ENCODE results near the gene SLC37A3. TPM values are rescaled to one million over a fixed set of nuclear protein-coding genes. Genes with fewer than 3 reads are reported as not detected.

The SLC37A3 gene
- total RNA-seq, 4 donors from 2014 or later = 35.2 to 87.2 (median 52.7) TPM

GRCh38 chr7:140439359-140439758 is 41.0 kb upstream of the SLC37A3 start:
- 72 to 88% methylated on average over 2 of the region's 3 CpGs for WGBS, 2 donors (ENCODE audit: low coverage in 1 of 2)
- H3K36me3 ChIP-seq = no peaks in the 10 kb centered on the region
- TF ChIP-seq POLR2A (IDR thresholded peaks at IDR 0.05) (no peak), EP300 (IDR thresholded peaks at IDR 0.05) (no peak), POLR2AphosphoS5 (IDR thresholded peaks at IDR 0.05) (no peak), CTCF (IDR thresholded peaks at IDR 0.05) (no peak)
- no peak overlapping the region for H3K4me3 ChIP-seq
- H3K9me3 ChIP-seq = no peaks in the 10 kb centered on the region
- no peaks in the 10 kb centered on the region for H3K4me1 ChIP-seq
- no peaks in the 10 kb centered on the region for H3K27me3 ChIP-seq
- H3K27ac ChIP-seq = no peak overlapping the region
- no peak for ATAC-seq

- no peak for ATAC-seq
- Histone ChIP-seq H3K27ac (no peak overlapping the region), H3K9me3 (no peaks in the 10 kb centered on the region), H3K27me3 (no peaks in the 10 kb centered on the region), H3K36me3 (no peaks in the 10 kb centered on the region), H3K4me3 (peak overlapping the region in 1 of 2 donors; percentile 36), H3K4me1 (no peaks in the 10 kb centered on the region)
- TF ChIP-seq POLR2AphosphoS5 (IDR thresholded peaks at IDR 0.05) (no peak), CTCF (IDR thresholded peaks at IDR 0.05) (no peak), POLR2A (IDR thresholded peaks at IDR 0.05) (no peak), EP300 (IDR thresholded peaks at IDR 0.05) (no peak)
- WGBS, 2 donors (ENCODE audit: low coverage in 1 of 2) = 50% methylated on average over 19 of the region's 51 CpGs; no CpG with 5 or more reads in 1 of the 2 donors
Observed at GRCh38 chr7:140435252-140435895, 37.0 kb upstream of the SLC37A3 start.

GRCh38 chr7:140433396-140433795 is 35.1 kb upstream of the SLC37A3 start:
- H3K4me3 ChIP-seq = no peak overlapping the region
- no peak for ATAC-seq

GRCh38 chr7:140426130-140426529 is 27.8 kb upstream of the SLC37A3 start:
- no peaks in the 10 kb centered on the region for H3K36me3 ChIP-seq
- 57% methylated on average over 3 of the region's 6 CpGs; no CpG with 5 or more reads in 1 of the 2 donors for WGBS, 2 donors (ENCODE audit: low coverage in 1 of 2)
- ATAC-seq = no peak
- no peaks in the 10 kb centered on the region for H3K9me3 ChIP-seq
- TF ChIP-seq CTCF (IDR thresholded peaks at IDR 0.05) = no peak
- TF ChIP-seq POLR2A (IDR thresholded peaks at IDR 0.05) = no peak
- TF ChIP-seq EP300 (IDR thresholded peaks at IDR 0.05) = no peak
- no peak for TF ChIP-seq POLR2AphosphoS5 (IDR thresholded peaks at IDR 0.05)
- no peaks in the 10 kb centered on the region for H3K27me3 ChIP-seq
- H3K27ac ChIP-seq = no peak overlapping the region
- no peaks in the 10 kb centered on the region for H3K4me1 ChIP-seq
- no peak overlapping the region for H3K4me3 ChIP-seq

More at GRCh38 chr7:140433396-140433795, 35.1 kb upstream of the SLC37A3 start:
- H3K9me3 ChIP-seq = no peaks in the 10 kb centered on the region
- no peak for TF ChIP-seq EP300 (IDR thresholded peaks at IDR 0.05)
- no peak for TF ChIP-seq POLR2AphosphoS5 (IDR thresholded peaks at IDR 0.05)
- no peak for TF ChIP-seq CTCF (IDR thresholded peaks at IDR 0.05)
- no peak for TF ChIP-seq POLR2A (IDR thresholded peaks at IDR 0.05)
- H3K36me3 ChIP-seq = no peaks in the 10 kb centered on the region
- H3K27me3 ChIP-seq = no peaks in the 10 kb centered on the region
- no peaks in the 10 kb centered on the region for H3K4me1 ChIP-seq
- WGBS, 2 donors (ENCODE audit: low coverage in 1 of 2) = 56% methylated on average over 3 of the region's 3 CpGs; no CpG with 5 or more reads in 1 of the 2 donors
- H3K27ac ChIP-seq = no peak overlapping the region

- WGBS, 2 donors (ENCODE audit: low coverage in 1 of 2) = 63 to 98% methylated on average over 3 to 7 of the region's 12 CpGs
- Histone ChIP-seq H3K27me3 (no peaks in the 10 kb centered on the region), H3K36me3 (no peaks in the 10 kb centered on the region), H3K4me1 (no peaks in the 10 kb centered on the region), H3K9me3 (no peaks in the 10 kb centered on the region), H3K4me3 (no peak overlapping the region), H3K27ac (no peak overlapping the region)
- no peak for ATAC-seq
- TF ChIP-seq EP300 (IDR thresholded peaks at IDR 0.05) (no peak), POLR2AphosphoS5 (IDR thresholded peaks at IDR 0.05) (no peak), CTCF (IDR thresholded peaks at IDR 0.05) (no peak), POLR2A (IDR thresholded peaks at IDR 0.05) (no peak)
Observed at GRCh38 chr7:140425718-140426117, 27.4 kb upstream of the SLC37A3 start.

Measured in gastroesophageal sphincter (tissue), 4 donors.